GM23338 (cell line): ENCODE data around the gene FYN. TPM values are rescaled to one million over a fixed set of nuclear protein-coding genes. Genes with fewer than 3 reads are reported as not detected.
A peak's percentile ranks its signal among the peaks of the same experiment; 100 is the strongest.

Experiments
- ATAC-seq: fragments of 200-7000 bp; cut with Tn5 transposase; 3 replicates; pipeline ENCODE4 v1.9.1; 2020
- DNase-seq: peaks from one replicate; pipeline ENCODE4 v3.0.0-alpha.2; 2015; ENCODE audit warnings: low spot score
- H2AFZ ChIP-seq: fragments of 200-600 bp; sonication (generic); 2 replicates; pipeline ENCODE4 v1.8.0; 2016; ENCODE audit warnings: antibody characterized with exemption, mild to moderate bottlenecking, moderate library complexity
- H3F3A ChIP-seq: fragments of 200-600 bp; sonication (generic); replicated peaks from 2 replicates; pipeline ENCODE4 v1.8.0; 2017; ENCODE audit warnings: antibody characterized with exemption, mixed run types, low read depth
- H3K27ac ChIP-seq: fragments of 200-600 bp; sonication (generic); 2 replicates; pipeline ENCODE4 v1.6.1; 2016; ENCODE audit warnings: low read depth
- H3K27me3 ChIP-seq: fragments of 200-600 bp; sonication (generic); 2 replicates; pipeline ENCODE4 v1.8.0; 2016; ENCODE audit warnings: mild to moderate bottlenecking, mixed run types, moderate library complexity; ENCODE audit not compliant: insufficient read depth
- H3K36me3 ChIP-seq: fragments of 200-600 bp; sonication (generic); 2 replicates; pipeline ENCODE4 v1.8.0; 2016; ENCODE audit warnings: mild to moderate bottlenecking; ENCODE audit not compliant: insufficient read depth
- H3K4me1 ChIP-seq: fragments of 200-600 bp; sonication (generic); 2 replicates; pipeline ENCODE4 v1.8.0; 2016; ENCODE audit warnings: mild to moderate bottlenecking, moderate library complexity; ENCODE audit not compliant: insufficient read depth
- H3K4me2 ChIP-seq: fragments of 200-600 bp; sonication (generic); 2 replicates; pipeline ENCODE4 v1.7.1; 2017; ENCODE audit warnings: mixed run types
- H3K4me3 ChIP-seq: fragments of 200-600 bp; sonication (generic); 2 replicates; pipeline ENCODE4 v1.6.1; 2016; ENCODE audit warnings: mixed run types
- H3K79me2 ChIP-seq: fragments of 200-600 bp; sonication (generic); replicated peaks from 2 replicates; pipeline ENCODE4 v1.8.0; 2017; ENCODE audit warnings: mild to moderate bottlenecking; ENCODE audit not compliant: insufficient read depth
- H3K9me2 ChIP-seq: fragments of 200-600 bp; sonication (generic); 2 replicates; pipeline ENCODE4 v1.8.0; 2017; ENCODE audit not compliant: insufficient read depth
- H4K20me1 ChIP-seq: fragments of 200-600 bp; sonication (generic); replicated peaks from 2 replicates; pipeline ENCODE4 v1.8.0; 2017; ENCODE audit warnings: mild to moderate bottlenecking; ENCODE audit not compliant: insufficient read depth
- H3K27ac Mint-ChIP-seq: 2 replicates; pipeline ENCODE4 v1.8.0; 2020; ENCODE audit warnings: inconsistent platforms, mild to moderate bottlenecking, moderate library complexity, mixed read lengths
- H3K27me3 Mint-ChIP-seq: 3 replicates; pipeline ENCODE4 v1.8.0; 2022; ENCODE audit warnings: low read depth, mild to moderate bottlenecking, moderate library complexity, mixed read lengths, inconsistent platforms; ENCODE audit not compliant: insufficient read depth, poor library complexity
- H3K36me3 Mint-ChIP-seq: 3 replicates; pipeline ENCODE4 v1.8.0; 2021; ENCODE audit warnings: low read depth, mild to moderate bottlenecking, inconsistent platforms, moderate library complexity, mixed read lengths
- H3K4me1 Mint-ChIP-seq: 3 replicates; pipeline ENCODE4 v1.8.0; 2020; ENCODE audit warnings: mild to moderate bottlenecking, inconsistent platforms, mixed read lengths
- H3K4me3 Mint-ChIP-seq: 3 replicates; pipeline ENCODE4 v1.8.0; 2021; ENCODE audit warnings: moderate library complexity, mild to moderate bottlenecking, inconsistent platforms, mixed read lengths
- H3K9me3 Mint-ChIP-seq: 3 replicates; pipeline ENCODE4 v1.8.0; 2020; ENCODE audit warnings: moderate library complexity, mild to moderate bottlenecking, inconsistent platforms, mixed read lengths
- JUNB ChIP-seq: IDR thresholded peaks from one replicate; pipeline ENCODE4 v1.6.1; 2016; ENCODE audit warnings: antibody characterized with exemption; ENCODE audit not compliant: unreplicated experiment
- NANOG ChIP-seq: IDR thresholded peaks from 2 replicates; pipeline ENCODE4 v1.6.1; 2016; ENCODE audit warnings: antibody characterized with exemption, borderline replicate concordance
- STAT1 ChIP-seq: IDR thresholded peaks from one replicate; pipeline ENCODE4 v1.6.1; 2016; ENCODE audit warnings: antibody characterized with exemption; ENCODE audit not compliant: unreplicated experiment
- polyA plus RNA-seq: library from polyadenylated mRNA; unstranded; fragments of >200 nt; fragmentation: Nextera tagmentation; extraction: Ambion mirVana; gene quantifications from 2 replicates; pipeline ENCODE4 v1.2.1, GENCODE V29; 2016
- total RNA-seq: library from RNA; depleted of rRNA; stranded (reverse); fragments of >200 nt; shearing (Covaris generic); gene quantifications from 2 replicates; pipeline ENCODE4 v1.2.3, GENCODE V29; 2014

The FYN gene
- total and polyA plus RNA-seq, 2 experiments from 2014 or later = 46.8 to 143 TPM

GRCh38 chr6:111631018-111631417 is 242.2 kb downstream of the FYN start:
- peaks cover 13% of the 10 kb centered on the region; the same call in 1 of the 2 replicates for H3K4me1 ChIP-seq
- no peak for TF ChIP-seq NANOG
- Mint-ChIP-seq H3K27ac (no peak overlapping the region), H3K27me3 (peaks cover 7% of the 10 kb centered on the region), H3K9me3 (no peaks in the 10 kb centered on the region), H3K36me3 (no peaks in the 10 kb centered on the region), H3K4me3 (no peak overlapping the region), H3K4me1 (peaks cover 27% of the 10 kb centered on the region)
- H3K9me2 ChIP-seq = no peaks in the 10 kb centered on the region
- H3F3A ChIP-seq = no peaks in the 10 kb centered on the region
- no peak overlapping the region for H3K4me3 ChIP-seq
- no peaks in the 10 kb centered on the region for H4K20me1 ChIP-seq
- DNase-seq = no peak
- H3K79me2 ChIP-seq = no peaks in the 10 kb centered on the region
- H3K4me2 ChIP-seq = peak overlapping the region; percentile 30; the same call in 1 of the 2 replicates
- H3K27me3 ChIP-seq = no peaks in the 10 kb centered on the region
- H3K27ac ChIP-seq = no peak overlapping the region
- ATAC-seq = peak; percentile 51; the same call in 2 of the 3 replicates
- no peak overlapping the region for H2AFZ ChIP-seq
- no peaks in the 10 kb centered on the region for H3K36me3 ChIP-seq

- Histone ChIP-seq H4K20me1 (no peaks in the 10 kb centered on the region), H3K4me3 (no peak overlapping the region), H3K4me2 (no peak overlapping the region), H3F3A (no peaks in the 10 kb centered on the region), H2AFZ (no peak overlapping the region), H3K4me1 (peaks cover 16% of the 10 kb centered on the region; the same call in 1 of the 2 replicates), H3K9me2 (no peaks in the 10 kb centered on the region), H3K79me2 (no peaks in the 10 kb centered on the region), H3K27me3 (no peaks in the 10 kb centered on the region), H3K27ac (no peak overlapping the region), H3K36me3 (no peaks in the 10 kb centered on the region)
- H3K9me3 Mint-ChIP-seq = no peaks in the 10 kb centered on the region
- H3K27ac Mint-ChIP-seq = no peak overlapping the region
- no peak for TF ChIP-seq JUNB
- DNase-seq (no peak), ATAC-seq (no peak)
- no peaks in the 10 kb centered on the region for H3K36me3 Mint-ChIP-seq
- peaks cover 7% of the 10 kb centered on the region for H3K27me3 Mint-ChIP-seq
- H3K4me3 Mint-ChIP-seq = no peak overlapping the region
- H3K4me1 Mint-ChIP-seq = peaks cover 36% of the 10 kb centered on the region
These were observed 245.0 kb downstream of the FYN start for GRCh38 chr6:111628142-111628850.

GRCh38 chr6:111626441-111626840 is 246.8 kb downstream of the FYN start:
- peaks cover 22% of the 10 kb centered on the region for H3K4me1 Mint-ChIP-seq
- H3K9me3 Mint-ChIP-seq = no peaks in the 10 kb centered on the region
- no peaks in the 10 kb centered on the region for H3K9me2 ChIP-seq
- 0 out of 2 replicates have a peak, but pooled peaks cover 2% of the 10 kb centered on the region for H3F3A ChIP-seq
- no peak overlapping the region for H3K4me2 ChIP-seq
- H3K4me3 ChIP-seq = no peak overlapping the region
- H2AFZ ChIP-seq = peak overlapping the region; percentile 98; the same call in 1 of the 2 replicates
- H3K27me3 ChIP-seq = no peaks in the 10 kb centered on the region
- no peak overlapping the region for H3K27ac Mint-ChIP-seq
- no peaks in the 10 kb centered on the region for H3K27me3 Mint-ChIP-seq
- ATAC-seq (no peak), DNase-seq (no peak)
- H3K4me1 ChIP-seq = peaks cover 5% of the 10 kb centered on the region; the same call in 1 of the 2 replicates
- TF ChIP-seq STAT1 = no peak
- no peak overlapping the region for H3K27ac ChIP-seq
- no peak overlapping the region for H3K4me3 Mint-ChIP-seq
- no peaks in the 10 kb centered on the region for H3K79me2 ChIP-seq
- no peaks in the 10 kb centered on the region for H4K20me1 ChIP-seq
- no peaks in the 10 kb centered on the region for H3K36me3 Mint-ChIP-seq
- no peaks in the 10 kb centered on the region for H3K36me3 ChIP-seq
